Kidney (tissue), 14 donors: ENCODE data around the gene PTPRC. TPM values are rescaled to one million over a fixed set of nuclear protein-coding genes. Genes with fewer than 3 reads are reported as not detected.
"Not testable (repeated sequence)": the region's sequence is repeated elsewhere in the genome, so short reads cannot be mapped to it uniquely, and the experiment has no call there.

Experiments used
- DNase-seq, 5 donors: peaks; one replicate each; pipeline ENCODE4 v3.0.0-alpha.2; 2013 to 2020
- FAIRE-seq: peaks from 2 replicates; lab custom pipeline; 2012; peaks lifted over from hg19 to GRCh38; lab: Jason Lieb, UNC
- H3K27ac ChIP-seq, 2 donors: one replicate each; pipeline ENCODE4 v1.7.0; 2013; ENCODE audit warnings: low read depth in 2 of 2, low read length in 2 of 2, inconsistent platforms in 1 of 2
- H3K27me3 ChIP-seq: one replicate; pipeline ENCODE4 v1.7.1; 2013; ENCODE audit warnings: low read length, inconsistent platforms; ENCODE audit not compliant: control insufficient read depth, insufficient read depth
- H3K36me3 ChIP-seq, 3 donors: one replicate each; pipeline versions ENCODE4 v1.7.0 to v1.7.1; 2013; ENCODE audit warnings: low read length in 3 of 3, control low read depth in 1 of 3, inconsistent platforms in 1 of 3; ENCODE audit not compliant: insufficient read depth in 3 of 3, control insufficient read depth in 2 of 3
- H3K4me1 ChIP-seq, 3 donors: one replicate each; pipeline versions ENCODE4 v1.7.0 to v1.7.1; 2013; ENCODE audit warnings: low read length in 3 of 3, inconsistent platforms in 1 of 3, low read depth in 1 of 3; ENCODE audit not compliant: control insufficient read depth in 2 of 3, insufficient read depth in 2 of 3
- H3K4me3 ChIP-seq, 3 donors: one replicate each; pipeline versions ENCODE4 v1.7.0 to v1.8.1; 2013; ENCODE audit warnings: low read length in 3 of 3, control low read depth in 1 of 3, inconsistent platforms in 1 of 3
- H3K9ac ChIP-seq, 3 donors: one replicate each; pipeline versions ENCODE4 v1.7.0 to v1.7.1; 2013; ENCODE audit warnings: low read length in 3 of 3, control low read depth in 1 of 3, inconsistent platforms in 1 of 3
- H3K9me3 ChIP-seq, 3 donors: one replicate each; pipeline versions ENCODE4 v1.7.0 to v1.7.1; 2013; ENCODE audit warnings: low read length in 3 of 3, control low read depth in 1 of 3, inconsistent platforms in 1 of 3; ENCODE audit not compliant: control insufficient read depth in 2 of 3, insufficient read depth in 1 of 3
- intact Hi-C: fragments of 100-400 bp; cut with DNase I; formaldehyde crosslinking; loops from one replicate; pipeline ENCODE4 v1.11.1; 2022
- polyA plus RNA-seq: library from polyadenylated mRNA; stranded (reverse); fragments of 350-450 nt; fragmentation: Illumina TruSeq; extraction: RNeasy Lipid Tissue Mini Kit (QIAGEN cat#74804); gene quantifications from one replicate; pipeline ENCODE4 v1.2.3, GENCODE V29; 2014; ENCODE audit warnings: low read depth, low replicate concordance; ENCODE audit not compliant: insufficient read depth
- total RNA-seq: library from RNA; stranded (reverse); fragmentation: NEBNext Ultra II Directional; extraction: Animal tissue kit (Norgen Biotek cat#: 25700); gene quantifications from one replicate; pipeline ENCODE4 v1.2.1, GENCODE V29; 2021
- TF ChIP-seq, protein P1 (sequence below): IDR thresholded peaks from 3 replicates; pipeline ENCODE4 v1.5.1; 2012; ENCODE audit warnings: mild to moderate bottlenecking, moderate library complexity, borderline replicate concordance; ENCODE audit not compliant: insufficient read depth; ENCODE audit errors: extremely low read depth
- donor health status: control.
- donor health status: control.
- donor health status: control.
- donor health status: control.
- donor health status: control.
- donor health status: DM: yes; HTN: yes; CAD: no.
- donor health status: Normal renal cell carcinoma (clear cell type).

PTPRC gene
- total and polyA plus RNA-seq, 2 donors from 2014 or later: 1.4 to 60.2 TPM

- H3K36me3 ChIP-seq: no peaks in the 10 kb centered on the region
- no peaks in the 10 kb centered on the region for H3K4me1 ChIP-seq
- H3K27me3 ChIP-seq: no peaks in the 10 kb centered on the region
- H3K9ac ChIP-seq: no peak overlapping the region
- no peak overlapping the region for H3K4me3 ChIP-seq
- FAIRE-seq (no peak), DNase-seq (no peak)
- intact Hi-C loops: no loop called here
- no peaks in the 10 kb centered on the region for H3K9me3 ChIP-seq
- TF ChIP-seq, protein P1, sequence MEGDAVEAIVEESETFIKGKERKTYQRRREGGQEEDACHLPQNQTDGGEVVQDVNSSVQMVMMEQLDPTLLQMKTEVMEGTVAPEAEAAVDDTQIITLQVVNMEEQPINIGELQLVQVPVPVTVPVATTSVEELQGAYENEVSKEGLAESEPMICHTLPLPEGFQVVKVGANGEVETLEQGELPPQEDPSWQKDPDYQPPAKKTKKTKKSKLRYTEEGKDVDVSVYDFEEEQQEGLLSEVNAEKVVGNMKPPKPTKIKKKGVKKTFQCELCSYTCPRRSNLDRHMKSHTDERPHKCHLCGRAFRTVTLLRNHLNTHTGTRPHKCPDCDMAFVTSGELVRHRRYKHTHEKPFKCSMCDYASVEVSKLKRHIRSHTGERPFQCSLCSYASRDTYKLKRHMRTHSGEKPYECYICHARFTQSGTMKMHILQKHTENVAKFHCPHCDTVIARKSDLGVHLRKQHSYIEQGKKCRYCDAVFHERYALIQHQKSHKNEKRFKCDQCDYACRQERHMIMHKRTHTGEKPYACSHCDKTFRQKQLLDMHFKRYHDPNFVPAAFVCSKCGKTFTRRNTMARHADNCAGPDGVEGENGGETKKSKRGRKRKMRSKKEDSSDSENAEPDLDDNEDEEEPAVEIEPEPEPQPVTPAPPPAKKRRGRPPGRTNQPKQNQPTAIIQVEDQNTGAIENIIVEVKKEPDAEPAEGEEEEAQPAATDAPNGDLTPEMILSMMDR: no peak
- no peak overlapping the region for H3K27ac ChIP-seq
Measured at GRCh38 chr1:198600906-198601305, 37.9 kb upstream of the PTPRC start.

- H3K27me3 ChIP-seq, H3K4me3 ChIP-seq, intact Hi-C loops, H3K9ac ChIP-seq, H3K4me1 ChIP-seq, H3K36me3 ChIP-seq, FAIRE-seq, H3K27ac ChIP-seq, H3K9me3 ChIP-seq, DNase-seq: not testable (repeated sequence)
Measured at GRCh38 chr1:198601310-198601709, 37.5 kb upstream of the PTPRC start.

DNA sequence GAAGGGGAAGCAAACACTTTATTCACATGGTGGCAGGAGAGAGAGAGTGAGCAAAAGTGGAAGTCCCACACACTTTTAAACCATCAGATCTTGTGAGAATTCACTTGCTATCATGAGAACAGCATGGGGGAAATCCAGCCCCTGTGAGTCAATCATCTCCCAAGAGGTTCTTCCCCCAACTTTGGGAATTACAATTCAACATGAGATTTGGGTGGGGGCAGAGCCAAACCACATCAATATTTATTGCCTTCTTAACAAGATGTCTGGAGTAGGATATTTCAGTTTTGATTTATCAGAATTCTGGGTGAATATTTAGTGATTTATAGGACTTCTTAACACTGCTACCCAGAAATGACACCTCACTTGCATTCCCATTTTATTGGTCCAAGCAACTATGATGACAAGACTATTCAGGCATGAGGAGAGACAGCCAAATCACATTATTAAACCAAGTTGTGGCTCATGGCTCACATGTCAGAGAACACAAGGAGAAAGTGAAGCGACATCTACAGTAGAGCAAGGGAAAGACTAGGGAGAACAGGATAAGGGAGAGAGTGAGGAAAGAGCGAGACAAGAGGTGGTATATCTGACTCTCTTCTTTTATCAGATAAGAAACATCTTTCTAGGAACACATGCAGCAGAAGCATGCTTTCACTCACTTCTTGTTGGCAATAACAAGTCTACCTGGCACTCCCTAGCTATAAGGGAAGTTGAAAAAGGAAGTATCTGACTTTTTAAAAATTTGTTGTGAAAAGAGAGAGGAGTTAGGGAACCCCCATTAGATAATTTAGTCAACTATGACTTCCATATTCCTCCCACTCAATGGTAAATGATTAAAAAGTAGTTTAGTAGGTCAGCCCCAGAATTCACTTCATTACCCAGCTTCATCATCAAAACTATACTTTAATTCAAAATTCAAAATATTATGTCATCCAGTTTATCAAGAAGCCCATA is 36.6 kb upstream of the PTPRC start:
- Histone ChIP-seq H3K27me3 (no peaks in the 10 kb centered on the region), H3K4me3 (no peak overlapping the region), H3K9ac (no peak overlapping the region), H3K36me3 (no peaks in the 10 kb centered on the region), H3K27ac (no peak overlapping the region), H3K4me1 (no peaks in the 10 kb centered on the region), H3K9me3 (no peaks in the 10 kb centered on the region)
- intact Hi-C loops: no loop called here
- no peak for DNase-seq
- TF ChIP-seq, protein P1: no peak
- FAIRE-seq: no peak

DNA sequence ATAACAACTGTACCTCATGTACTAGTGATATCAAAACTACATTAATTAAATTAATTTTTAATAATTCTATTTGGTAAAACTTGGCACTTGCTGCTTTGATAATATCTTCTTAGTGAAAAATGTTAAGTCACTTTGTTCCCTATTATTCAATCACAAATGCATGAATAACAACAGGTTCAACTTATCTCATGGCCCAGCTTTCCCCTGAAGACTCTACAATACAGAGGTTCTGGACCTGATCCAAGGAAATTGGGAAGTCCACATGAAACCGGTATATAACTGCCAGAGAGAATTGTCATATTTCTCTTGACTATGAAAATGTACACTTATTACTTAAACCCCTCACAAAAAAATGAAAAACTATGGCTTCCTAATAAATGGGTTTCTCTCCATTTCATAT is 33.9 kb upstream of the PTPRC start:
- H3K27me3 ChIP-seq: no peaks in the 10 kb centered on the region
- H3K27ac ChIP-seq: no peak overlapping the region
- no peaks in the 10 kb centered on the region for H3K36me3 ChIP-seq
- no peak overlapping the region for H3K4me3 ChIP-seq
- TF ChIP-seq, protein P1: no peak
- H3K9ac ChIP-seq: no peak overlapping the region
- H3K4me1 ChIP-seq: no peaks in the 10 kb centered on the region
- DNase-seq: no peak
- no peaks in the 10 kb centered on the region for H3K9me3 ChIP-seq
- intact Hi-C loops: no loop called here
- peak; percentile 11 for FAIRE-seq
